Measurements from ENCODE around the gene SLC24A3. TPM values are rescaled to one million over a fixed set of nuclear protein-coding genes. Genes with fewer than 3 reads are reported as not detected.
"Not testable (repeated sequence)": the region's sequence is repeated elsewhere in the genome, so short reads cannot be mapped to it uniquely, and the experiment has no call there.

The SLC24A3 gene
- total and polyA plus RNA-seq, 2 donors from 2014 or later, result 0.86 to 5.2 TPM

DNA sequence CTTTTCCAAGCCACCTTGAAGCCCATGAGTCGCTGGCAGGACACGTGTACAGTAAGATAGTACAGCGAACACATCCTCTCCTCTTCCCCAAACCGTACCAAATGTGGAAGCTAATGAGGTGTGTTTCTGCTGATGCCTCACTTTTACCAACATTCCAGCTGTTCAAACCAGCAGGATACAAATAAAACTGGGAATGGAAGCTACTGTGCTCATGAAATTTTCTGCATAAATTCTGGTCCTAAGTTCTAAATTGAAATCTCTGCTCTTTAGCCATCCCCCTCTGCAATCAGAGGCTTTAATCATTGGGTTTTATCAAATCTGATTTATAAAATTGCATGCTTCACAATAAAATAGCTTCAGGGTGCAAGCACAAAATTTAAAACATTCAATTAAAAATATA lies 463.8 kb downstream of the SLC24A3 start:
- DNase-seq (no peak), FAIRE-seq (no peak)
- Histone ChIP-seq H3K36me3 (ENCODE audit: control insufficient read depth in 2 of 3, insufficient read depth in 3 of 3, low read length in 3 of 3) (no peaks in the 10 kb centered on the region), H3K27ac (ENCODE audit: low read depth in 2 of 2, low read length in 2 of 2) (no peak overlapping the region), H3K4me3 (ENCODE audit: low read length in 3 of 3) (no peak overlapping the region), H3K9me3 (ENCODE audit: control insufficient read depth in 2 of 3, insufficient read depth in 1 of 3, low read length in 3 of 3) (peaks cover 0 to 2% (median 0%) of the 10 kb centered on the region in 3 donors), H3K9ac (ENCODE audit: low read length in 3 of 3) (no peak overlapping the region), H3K4me1 (ENCODE audit: control insufficient read depth in 2 of 3, insufficient read depth in 2 of 3, low read depth in 1 of 3, low read length in 3 of 3) (no peaks in the 10 kb centered on the region), H3K27me3 (ENCODE audit: control insufficient read depth, insufficient read depth, low read length) (no peaks in the 10 kb centered on the region)
- intact Hi-C loops (cut with DNase I), result no loop called here
- TF ChIP-seq, protein P1, sequence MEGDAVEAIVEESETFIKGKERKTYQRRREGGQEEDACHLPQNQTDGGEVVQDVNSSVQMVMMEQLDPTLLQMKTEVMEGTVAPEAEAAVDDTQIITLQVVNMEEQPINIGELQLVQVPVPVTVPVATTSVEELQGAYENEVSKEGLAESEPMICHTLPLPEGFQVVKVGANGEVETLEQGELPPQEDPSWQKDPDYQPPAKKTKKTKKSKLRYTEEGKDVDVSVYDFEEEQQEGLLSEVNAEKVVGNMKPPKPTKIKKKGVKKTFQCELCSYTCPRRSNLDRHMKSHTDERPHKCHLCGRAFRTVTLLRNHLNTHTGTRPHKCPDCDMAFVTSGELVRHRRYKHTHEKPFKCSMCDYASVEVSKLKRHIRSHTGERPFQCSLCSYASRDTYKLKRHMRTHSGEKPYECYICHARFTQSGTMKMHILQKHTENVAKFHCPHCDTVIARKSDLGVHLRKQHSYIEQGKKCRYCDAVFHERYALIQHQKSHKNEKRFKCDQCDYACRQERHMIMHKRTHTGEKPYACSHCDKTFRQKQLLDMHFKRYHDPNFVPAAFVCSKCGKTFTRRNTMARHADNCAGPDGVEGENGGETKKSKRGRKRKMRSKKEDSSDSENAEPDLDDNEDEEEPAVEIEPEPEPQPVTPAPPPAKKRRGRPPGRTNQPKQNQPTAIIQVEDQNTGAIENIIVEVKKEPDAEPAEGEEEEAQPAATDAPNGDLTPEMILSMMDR (IDR thresholded peaks at IDR 0.05; ENCODE audit: borderline replicate concordance, extremely low read depth, insufficient read depth), result no peak

DNA sequence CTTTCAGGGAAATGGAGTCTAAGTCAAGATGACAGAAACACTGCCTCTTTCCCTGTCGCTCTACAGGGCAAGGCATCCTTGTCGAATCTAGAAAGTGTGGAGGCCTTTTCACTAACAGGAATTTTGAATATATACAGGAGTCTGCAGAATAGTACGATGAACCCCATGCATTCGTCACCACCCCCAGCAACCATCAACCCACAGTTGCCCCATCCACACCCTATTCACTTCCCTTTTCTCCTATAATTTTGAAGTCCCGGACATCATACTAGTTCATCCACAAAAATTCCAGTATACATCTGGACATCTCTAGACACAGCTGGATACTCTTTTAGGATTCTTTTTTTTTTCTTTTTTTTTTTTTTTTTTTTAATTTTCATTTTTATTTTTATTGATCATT lies 464.9 kb downstream of the SLC24A3 start:
- intact Hi-C loops (cut with DNase I), result no loop called here
- Histone ChIP-seq H3K27ac (ENCODE audit: low read depth in 2 of 2, low read length in 2 of 2) (no peak overlapping the region), H3K4me1 (ENCODE audit: control insufficient read depth in 2 of 3, insufficient read depth in 2 of 3, low read depth in 1 of 3, low read length in 3 of 3) (no peaks in the 10 kb centered on the region), H3K4me3 (ENCODE audit: low read length in 3 of 3) (no peak overlapping the region), H3K36me3 (ENCODE audit: control insufficient read depth in 2 of 3, insufficient read depth in 3 of 3, low read length in 3 of 3) (no peaks in the 10 kb centered on the region), H3K27me3 (ENCODE audit: control insufficient read depth, insufficient read depth, low read length) (no peaks in the 10 kb centered on the region), H3K9me3 (ENCODE audit: control insufficient read depth in 2 of 3, insufficient read depth in 1 of 3, low read length in 3 of 3) (peaks cover 0 to 2% (median 0%) of the 10 kb centered on the region in 3 donors), H3K9ac (ENCODE audit: low read length in 3 of 3) (no peak overlapping the region)
- TF ChIP-seq, protein P1 (IDR thresholded peaks at IDR 0.05; ENCODE audit: borderline replicate concordance, extremely low read depth, insufficient read depth), result no peak
- FAIRE-seq (no peak), DNase-seq (no peak)

DNA sequence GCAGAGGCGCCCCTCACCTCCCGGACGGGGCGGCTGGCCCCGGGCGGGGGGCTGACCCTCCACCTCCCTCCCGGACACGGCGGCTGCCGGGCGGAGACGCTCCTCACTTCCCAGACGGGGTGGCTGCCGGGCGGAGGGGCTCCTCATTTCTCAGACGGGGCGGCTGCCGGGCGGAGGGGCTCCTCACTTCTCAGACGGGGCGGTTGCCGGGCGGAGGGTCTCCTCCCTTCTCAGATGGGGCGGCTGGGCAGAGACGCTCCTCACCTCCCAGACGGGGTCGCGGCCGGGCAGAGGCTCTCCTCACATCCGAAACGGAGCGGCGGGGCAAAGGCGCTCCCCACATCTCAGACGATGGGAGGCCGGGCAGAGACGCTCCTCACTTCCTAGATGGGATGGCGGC lies 466.1 kb downstream of the SLC24A3 start:
- H3K36me3 ChIP-seq (ENCODE audit: control insufficient read depth in 2 of 3, insufficient read depth in 3 of 3, low read length in 3 of 3); H3K9me3 ChIP-seq (ENCODE audit: control insufficient read depth in 2 of 3, insufficient read depth in 1 of 3, low read length in 3 of 3); FAIRE-seq; DNase-seq; H3K4me3 ChIP-seq (ENCODE audit: low read length in 3 of 3); intact Hi-C loops (cut with DNase I); H3K27ac ChIP-seq (ENCODE audit: low read depth in 2 of 2, low read length in 2 of 2); H3K27me3 ChIP-seq (ENCODE audit: control insufficient read depth, insufficient read depth, low read length); H3K4me1 ChIP-seq (ENCODE audit: control insufficient read depth in 2 of 3, insufficient read depth in 2 of 3, low read depth in 1 of 3, low read length in 3 of 3); H3K9ac ChIP-seq (ENCODE audit: low read length in 3 of 3): not testable (repeated sequence)

DNA sequence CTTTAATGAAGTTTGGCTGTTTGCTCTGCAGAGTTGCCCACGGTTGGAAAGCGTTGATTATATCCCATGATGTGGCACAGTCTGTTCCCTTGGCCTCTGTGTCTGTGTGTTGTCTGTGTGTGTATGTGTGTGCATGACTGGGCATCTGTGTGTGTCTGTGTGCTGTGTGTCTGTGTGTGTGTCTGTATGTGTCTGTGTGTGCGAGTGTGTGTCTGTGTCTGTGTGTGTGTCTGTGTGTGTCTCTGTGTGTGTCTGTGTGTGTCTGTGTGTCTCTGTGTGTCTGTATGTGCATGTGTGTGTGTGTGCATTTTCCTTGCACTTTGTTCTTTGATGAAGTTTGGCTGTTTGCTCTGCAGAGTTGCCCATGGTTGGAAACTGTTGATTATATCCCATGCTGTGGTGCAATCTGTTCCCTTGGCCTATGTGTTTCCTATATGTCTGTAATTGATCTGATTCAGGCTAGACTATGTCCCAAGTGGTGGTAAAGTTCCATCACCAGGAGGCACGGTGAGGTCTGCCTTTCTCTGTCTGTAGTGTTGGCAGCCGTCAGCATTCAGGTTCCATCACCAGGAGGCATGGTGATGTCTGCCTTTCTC lies 467.6 kb downstream of the SLC24A3 start:
- intact Hi-C loops (cut with DNase I), result no loop called here
- H3K27ac ChIP-seq (ENCODE audit: low read depth in 2 of 2, low read length in 2 of 2), result no peak overlapping the region
- H3K4me3 ChIP-seq (ENCODE audit: low read length in 3 of 3), result no peak overlapping the region
- TF ChIP-seq, protein P1 (IDR thresholded peaks at IDR 0.05; ENCODE audit: borderline replicate concordance, extremely low read depth, insufficient read depth), result no peak
- FAIRE-seq, result no peak
- H3K4me1 ChIP-seq (ENCODE audit: control insufficient read depth in 2 of 3, insufficient read depth in 2 of 3, low read depth in 1 of 3, low read length in 3 of 3), result no peaks in the 10 kb centered on the region
- no peak overlapping the region for H3K9ac ChIP-seq (ENCODE audit: low read length in 3 of 3)
- no peaks in the 10 kb centered on the region for H3K36me3 ChIP-seq (ENCODE audit: control insufficient read depth in 2 of 3, insufficient read depth in 3 of 3, low read length in 3 of 3)
- H3K27me3 ChIP-seq (ENCODE audit: control insufficient read depth, insufficient read depth, low read length), result no peaks in the 10 kb centered on the region
- peaks cover 0 to 2% (median 0%) of the 10 kb centered on the region in 3 donors for H3K9me3 ChIP-seq (ENCODE audit: control insufficient read depth in 2 of 3, insufficient read depth in 1 of 3, low read length in 3 of 3)
- DNase-seq, result no peak

Data from kidney (tissue), 14 donors.